Pons (tissue), 1 donor: ENCODE measurements around the gene HDHD2.
"Not testable (repeated sequence)": the region's sequence is repeated elsewhere in the genome, so short reads cannot be mapped to it uniquely, and the experiment has no call there.

ENCODE experiments used
- DNase-seq: peaks from one replicate; pipeline ENCODE4 v3.0.0-alpha.2; 2016; ENCODE audit warnings: low spot score

The HDHD2 gene, protein sequence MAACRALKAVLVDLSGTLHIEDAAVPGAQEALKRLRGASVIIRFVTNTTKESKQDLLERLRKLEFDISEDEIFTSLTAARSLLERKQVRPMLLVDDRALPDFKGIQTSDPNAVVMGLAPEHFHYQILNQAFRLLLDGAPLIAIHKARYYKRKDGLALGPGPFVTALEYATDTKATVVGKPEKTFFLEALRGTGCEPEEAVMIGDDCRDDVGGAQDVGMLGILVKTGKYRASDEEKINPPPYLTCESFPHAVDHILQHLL

DNA sequence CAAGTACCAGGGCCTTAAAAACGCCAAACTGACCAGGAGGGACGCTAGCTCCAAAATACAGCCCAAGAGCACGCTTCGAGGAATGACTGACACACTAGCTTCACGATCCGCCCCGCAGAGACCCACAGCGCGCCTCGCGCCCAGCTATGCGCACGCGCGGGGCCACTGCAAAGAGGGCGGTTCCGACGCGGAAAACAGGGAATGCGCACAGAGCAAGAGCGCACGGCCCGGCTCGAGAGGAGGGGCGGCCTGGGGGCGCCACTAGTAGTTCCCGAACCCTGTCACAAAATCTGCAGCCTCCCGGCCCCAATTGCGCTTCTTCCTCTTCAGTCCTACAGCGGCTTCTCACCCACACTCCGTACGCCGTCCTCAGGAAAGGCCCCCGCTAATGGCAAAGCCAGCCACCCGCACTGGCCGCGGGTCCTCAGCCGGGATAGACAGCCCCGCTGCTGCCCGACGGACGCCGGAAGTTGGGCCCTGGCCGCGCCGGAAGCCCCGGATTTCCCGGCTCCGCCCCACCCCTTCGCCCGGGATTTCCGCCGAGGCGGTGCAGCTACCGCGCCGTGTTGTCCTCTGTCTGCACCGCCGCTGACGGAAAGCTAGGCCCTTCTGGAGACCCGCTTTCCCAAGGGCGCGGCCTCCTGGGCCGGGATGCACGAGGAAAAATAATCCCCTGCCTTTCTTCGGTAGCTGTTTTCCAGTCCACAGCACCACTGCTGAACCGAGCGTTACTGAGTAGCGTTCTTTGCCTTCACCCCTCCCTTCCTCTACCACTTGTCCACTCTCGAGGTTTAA is at the start of gene HDHD2:
Gene HDHD2, minus strand, starts transcription at position 472 of the 795 bp plus-strand sequence. CDS start 14,061 bp downstream, outside the sequence.
- peak; percentile 76 for DNase-seq

DNA sequence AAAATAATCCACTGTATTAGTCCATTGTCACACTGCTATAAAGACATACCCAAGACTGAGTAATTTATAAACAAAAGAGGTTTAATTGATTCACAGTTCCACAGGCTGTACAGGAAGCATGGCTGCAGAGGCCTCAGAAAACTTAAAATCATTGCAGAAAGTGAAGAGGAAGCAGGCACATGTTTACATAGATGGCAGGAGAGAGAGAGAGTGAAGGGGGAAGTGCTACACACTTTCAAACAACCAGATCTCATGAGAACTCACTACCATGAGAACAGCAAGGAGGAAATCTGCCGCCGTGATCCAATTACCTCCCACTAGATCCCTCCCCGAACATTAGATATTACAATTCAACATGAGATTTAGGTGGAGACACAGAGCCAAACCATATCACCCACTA is 45.7 kb upstream of the HDHD2 start:
- not testable (repeated sequence) for DNase-seq

DNA sequence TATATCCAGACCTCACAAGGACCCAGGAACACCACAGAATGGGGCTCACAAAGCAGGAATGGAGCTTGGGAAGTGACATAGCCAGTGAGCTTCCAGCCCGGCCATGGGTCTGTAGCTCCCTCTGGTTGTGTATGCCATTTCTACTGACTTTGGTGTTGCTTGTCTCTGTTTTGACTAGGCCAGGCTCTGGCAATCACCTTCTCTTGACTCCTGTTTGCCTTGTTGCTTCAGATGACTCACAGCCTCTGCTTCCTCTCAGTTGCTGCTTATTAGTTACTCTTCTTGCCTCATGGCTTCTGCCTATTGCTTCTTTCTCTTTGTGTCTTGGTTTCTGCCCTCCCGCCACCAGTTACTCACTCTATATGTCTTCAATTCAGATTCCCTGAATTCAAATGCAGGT is 41.7 kb upstream of the HDHD2 start:
- no peak for DNase-seq

DNA sequence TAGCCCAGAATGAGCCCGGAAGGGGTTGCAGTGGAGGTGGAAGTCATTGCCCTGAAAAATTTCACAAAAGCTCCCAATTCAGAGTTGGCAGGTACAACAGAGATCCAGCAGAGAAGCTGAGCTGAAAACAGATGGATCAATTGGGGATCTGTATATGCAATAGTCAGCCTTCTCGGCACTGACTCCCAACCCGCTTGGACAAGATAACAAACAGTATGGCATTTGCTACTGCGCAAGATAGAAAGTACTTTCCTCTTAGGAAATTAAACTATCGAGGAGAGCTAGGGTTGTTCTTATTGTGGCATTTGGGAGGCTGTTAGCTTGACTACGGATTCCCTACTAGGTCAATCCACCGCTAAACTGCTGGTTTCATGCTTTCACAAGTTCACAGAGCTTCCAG is 37.4 kb upstream of the HDHD2 start:
- no peak for DNase-seq

DNA sequence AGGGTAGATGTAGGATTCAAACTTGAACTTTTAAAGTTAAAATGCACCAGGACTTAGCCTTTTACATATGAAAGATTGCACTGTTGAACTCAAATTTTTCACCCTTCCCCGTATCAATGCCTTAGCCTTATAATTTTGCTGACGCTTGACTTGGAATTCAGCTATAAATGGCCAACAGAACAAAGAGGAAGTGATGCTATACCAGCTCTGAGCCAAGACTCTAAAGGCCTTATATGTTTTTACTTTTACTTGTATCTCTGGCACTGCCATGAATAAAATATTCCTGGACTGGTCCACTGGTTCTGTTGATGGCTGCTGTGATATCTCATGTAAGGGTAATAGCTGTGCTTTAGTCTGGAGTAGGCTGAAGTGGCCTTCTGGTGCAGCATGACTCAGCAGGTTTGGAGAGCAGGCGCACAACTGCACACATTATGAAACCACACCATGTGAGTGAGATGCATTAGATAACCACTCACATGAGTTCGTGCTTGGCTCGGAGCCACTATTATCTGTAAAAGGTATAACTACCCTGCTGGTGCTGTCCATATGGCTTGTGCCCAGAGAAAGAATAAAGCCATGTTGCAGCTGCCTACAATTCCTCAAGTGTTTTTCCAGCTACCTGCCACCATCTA is 34.2 kb upstream of the HDHD2 start:
- DNase-seq, result no peak

DNA sequence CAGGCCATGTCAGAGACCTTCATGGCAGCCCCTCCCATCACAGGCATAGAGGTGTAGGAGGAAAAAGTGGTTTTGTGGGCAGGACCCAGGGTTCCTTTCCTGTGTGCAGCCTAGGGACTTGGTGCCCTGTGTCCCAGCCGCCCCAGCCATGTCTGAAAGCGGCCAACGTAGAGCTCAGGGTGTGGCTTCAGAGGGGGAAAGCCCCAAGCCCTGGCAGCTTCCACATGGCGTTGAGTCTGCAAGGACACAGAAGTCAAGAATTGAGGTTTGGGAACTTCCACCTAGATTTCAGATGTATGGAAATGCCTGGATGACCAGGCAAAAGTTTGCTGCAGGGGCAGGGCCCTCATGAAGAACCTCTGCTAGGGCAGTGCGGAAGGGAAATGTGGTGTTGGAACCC is 31.9 kb upstream of the HDHD2 start:
- DNase-seq, result not testable (repeated sequence)

DNA sequence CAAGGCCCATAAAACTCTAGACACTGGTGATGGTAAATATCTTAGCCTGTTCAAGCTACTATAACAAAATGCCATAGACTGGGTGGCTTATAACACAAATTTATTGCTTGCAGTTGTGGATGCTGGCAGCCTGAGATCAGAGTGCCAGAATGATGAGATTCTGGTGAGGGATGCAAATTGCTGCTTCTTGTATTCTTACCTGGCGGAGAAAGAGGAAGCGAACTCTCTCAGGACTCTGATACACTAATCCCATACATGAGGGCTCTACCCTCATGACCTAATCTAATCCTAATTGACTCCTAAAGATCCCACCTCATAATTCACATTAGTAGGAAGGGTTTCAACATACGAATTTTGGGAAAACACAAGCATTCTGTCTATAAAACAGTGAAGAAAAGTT is 30.5 kb upstream of the HDHD2 start:
- DNase-seq, result no peak

DNA sequence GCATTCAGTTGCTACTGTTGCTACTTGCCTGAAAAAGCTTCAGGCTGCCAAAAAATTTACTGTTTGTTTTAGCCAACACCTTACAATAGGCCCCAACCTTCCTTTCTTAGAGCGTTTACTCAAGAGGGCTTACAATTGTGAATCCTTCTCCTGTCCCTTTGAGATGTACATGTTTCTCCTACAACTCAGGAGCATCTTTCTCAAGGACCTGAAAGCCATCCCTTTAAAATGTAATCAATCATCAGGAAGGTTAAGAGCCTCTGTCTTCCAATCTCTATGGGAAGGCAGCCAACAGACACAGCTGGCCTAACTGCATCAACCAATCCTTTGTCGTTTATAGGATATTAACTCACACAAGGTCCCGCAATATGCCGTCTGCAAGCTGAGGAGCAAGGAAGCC is 29.2 kb upstream of the HDHD2 start:
- DNase-seq, result peak; percentile 45

DNA sequence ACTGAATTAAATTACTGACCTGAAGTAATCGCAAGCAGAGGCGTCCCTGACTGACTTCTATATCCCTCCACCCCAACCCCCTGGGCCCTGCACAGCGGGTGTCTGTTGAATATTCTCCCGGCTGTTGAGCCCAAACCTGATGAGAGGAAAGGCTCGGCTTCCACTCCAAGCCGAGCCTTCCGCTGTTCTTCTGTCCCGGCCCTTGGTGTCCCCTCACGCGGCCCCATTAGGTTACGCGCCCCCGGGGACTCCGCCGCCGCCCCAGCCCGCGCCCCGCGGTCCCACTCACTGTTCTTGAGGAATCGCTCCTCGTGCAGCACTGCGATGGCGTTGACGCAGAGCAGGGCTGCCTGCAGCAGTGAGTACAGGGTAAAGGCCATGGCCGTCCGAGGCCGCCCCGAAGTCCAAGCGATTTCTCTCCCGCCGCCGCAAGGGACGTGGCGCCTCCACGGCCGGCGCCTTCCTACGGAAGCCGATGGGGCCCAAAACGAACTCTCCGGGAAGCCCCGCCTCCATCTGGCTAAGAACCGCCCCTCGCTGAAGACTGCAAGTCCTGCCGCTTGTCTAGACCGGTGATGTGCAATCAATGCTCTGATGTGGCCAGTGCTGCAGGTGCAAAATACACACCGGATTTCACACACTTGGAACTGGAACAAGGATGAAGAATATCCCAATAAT is 25.7 kb upstream of the HDHD2 start, which contains the start of gene IER3IP1:
Gene IER3IP1, minus strand, starts transcription at position 467 of the 678 bp plus-strand sequence. Its CDS starts 87 bp downstream, at position 380.
- DNase-seq, result peak; percentile 91

DNA sequence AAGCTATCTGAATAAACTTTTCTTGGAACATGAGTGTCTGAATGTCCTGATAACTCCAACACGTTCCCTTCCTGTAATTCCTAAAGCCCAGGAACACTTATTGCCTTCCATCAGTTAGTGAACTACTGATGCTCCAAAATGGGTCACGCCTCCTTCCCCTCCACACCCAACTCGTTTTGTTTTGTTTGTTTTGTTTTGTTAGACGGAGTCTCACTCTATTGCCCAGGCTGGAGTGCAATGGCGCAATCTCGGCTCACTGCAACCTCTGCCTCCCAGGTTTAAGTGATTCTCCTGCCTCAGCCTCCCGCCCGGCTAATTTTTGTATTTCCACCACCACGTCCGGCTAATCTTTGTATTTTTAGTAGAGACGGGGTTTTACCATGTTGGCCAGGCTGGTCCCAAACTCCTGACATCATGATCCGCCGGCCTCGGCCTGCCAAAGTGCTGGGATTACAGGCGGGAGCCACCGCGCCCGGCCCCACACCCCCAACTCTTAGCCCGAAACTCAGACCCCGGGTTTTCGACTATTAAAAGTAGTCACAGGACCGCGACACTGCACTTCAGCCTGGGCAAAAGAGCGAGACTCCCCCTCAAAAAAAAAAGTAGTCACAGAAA is 25.1 kb upstream of the HDHD2 start:
- no peak for DNase-seq

DNA sequence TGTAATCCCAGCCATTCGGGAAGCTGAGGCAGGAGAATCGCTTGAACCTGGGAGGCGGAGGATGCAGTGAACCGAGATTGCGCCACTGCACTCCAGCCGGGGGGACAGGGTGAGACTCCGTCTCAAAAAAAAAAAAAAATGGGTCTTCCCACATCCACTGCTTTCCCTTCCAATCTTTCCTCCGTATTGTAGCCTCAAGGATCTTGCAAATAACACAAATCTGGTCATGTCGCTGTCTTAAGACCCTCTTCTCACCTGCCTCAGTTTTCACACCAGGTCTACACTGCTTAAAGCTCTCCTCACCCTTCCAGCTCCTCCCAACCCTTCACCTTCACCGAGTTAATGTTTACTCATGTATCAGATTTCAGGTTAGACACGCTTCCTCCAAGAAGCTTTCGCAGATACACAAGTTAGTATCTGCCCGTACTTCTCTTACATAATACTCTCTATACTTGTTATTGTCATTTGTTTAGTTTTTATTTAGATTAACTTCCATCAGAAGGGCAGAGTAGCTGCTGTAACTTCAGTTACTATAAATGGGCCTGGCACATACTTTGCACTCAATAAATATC is 24.3 kb upstream of the HDHD2 start:
- no peak for DNase-seq

DNA sequence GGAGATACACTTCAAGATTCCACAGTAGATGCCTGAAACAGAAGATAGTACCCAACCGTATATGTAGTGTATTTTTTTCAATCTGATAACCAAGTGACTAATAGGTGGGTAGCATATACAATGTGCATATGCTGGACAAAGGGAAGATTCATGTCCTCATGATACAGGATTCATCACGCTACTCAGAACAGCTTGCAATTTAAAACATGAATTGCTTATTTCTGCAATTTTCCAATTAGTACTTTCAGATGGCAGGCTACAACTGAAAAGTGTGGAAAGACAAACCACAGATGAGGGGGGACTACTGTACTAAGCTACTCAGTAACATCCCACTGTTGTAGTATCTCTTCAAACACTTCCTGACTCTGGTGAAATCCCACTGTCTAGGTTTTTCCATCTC is 22.2 kb upstream of the HDHD2 start:
- DNase-seq, result no peak

DNA sequence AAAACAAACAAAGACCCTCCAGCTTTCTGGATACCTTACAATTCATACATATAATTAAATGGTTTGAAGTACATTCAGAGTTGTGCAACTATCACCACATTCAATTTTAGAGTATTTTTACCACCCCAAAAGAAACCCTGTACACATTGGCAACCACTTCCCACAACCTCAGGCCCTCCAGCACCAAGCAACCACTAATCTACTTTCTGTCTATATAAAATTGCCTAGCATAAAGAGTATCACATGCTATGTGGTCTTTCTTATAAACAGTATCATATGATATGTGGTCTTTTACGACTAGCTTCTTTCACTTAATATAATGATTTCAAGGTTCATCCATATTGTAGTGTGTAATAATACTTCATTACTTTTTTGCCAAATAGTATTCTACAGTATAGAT is 18.6 kb upstream of the HDHD2 start:
- no peak for DNase-seq

DNA sequence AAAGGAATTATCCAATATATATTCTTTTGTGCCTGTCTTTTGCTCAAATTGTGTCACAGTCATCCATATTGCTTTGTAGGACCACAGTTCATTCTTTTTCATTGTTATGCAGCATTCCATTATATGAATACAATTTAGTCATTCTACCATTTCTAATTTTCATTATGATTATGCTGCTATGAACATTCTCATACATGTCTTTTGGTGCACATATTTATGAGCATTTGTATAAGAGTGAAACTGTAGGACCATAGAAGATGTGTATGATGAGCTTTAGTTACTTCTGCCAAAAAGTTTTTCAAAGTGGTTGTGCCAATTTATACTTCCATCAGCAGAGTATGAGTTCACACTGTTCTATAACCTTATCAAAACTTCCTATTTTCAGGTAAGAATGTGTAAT is 18.2 kb upstream of the HDHD2 start:
- DNase-seq, result no peak

DNA sequence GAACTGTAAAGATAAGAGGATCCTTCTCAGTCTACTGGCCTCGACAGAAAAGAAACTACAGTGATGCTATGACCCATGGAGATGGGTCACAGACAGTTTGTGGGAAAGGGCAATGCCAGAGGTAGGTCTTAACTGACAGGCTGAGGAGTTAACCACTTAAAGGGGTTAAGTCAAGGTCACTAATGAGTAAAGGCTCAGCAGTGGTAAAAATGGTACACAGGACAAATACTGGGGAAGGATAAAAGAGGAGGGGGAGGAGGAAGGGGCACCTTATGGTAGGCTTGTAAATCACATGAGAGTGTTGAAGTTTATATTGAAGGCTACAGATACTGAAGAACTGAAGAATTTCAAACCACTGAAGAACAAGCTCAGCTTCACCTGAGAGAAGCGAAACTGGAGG is 16.0 kb upstream of the HDHD2 start:
- DNase-seq, result no peak

DNA sequence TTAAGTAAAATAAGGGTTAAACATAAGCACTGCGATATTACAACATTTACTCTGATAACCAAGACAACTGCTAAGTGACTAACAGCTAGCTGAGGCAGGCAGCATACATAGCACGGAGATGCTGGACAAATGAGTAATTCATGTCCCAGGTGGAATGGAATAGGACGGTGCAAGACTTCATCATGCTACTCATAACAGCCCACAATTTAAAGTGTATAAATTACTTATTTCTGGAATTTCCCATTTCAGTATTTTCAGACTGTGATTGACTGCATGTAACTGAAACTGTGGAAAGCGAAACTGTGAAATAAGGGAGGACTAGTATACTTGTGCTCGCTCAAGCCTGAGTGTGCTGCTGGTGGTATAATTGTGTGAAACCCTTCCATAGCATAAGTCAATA is 12.9 kb upstream of the HDHD2 start:
- no peak for DNase-seq

DNA sequence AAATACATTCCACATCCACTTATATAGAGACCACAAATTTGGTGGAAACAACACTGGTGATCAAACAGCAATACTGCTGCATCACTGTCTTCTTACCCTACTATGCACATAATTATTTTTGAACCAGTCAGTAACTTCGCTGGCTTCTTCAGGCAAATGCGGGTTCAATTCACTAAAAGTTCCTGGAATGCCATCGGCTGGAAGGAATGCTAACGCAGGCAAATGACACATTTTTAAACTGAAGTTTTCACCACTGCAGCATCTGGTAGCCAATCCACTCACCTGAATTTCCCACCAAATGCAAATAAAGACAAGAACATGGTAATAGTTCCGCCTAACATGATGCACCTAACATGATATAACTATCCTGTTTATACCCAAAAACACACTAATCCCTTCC is 10.0 kb upstream of the HDHD2 start:
- DNase-seq, result no peak

DNA sequence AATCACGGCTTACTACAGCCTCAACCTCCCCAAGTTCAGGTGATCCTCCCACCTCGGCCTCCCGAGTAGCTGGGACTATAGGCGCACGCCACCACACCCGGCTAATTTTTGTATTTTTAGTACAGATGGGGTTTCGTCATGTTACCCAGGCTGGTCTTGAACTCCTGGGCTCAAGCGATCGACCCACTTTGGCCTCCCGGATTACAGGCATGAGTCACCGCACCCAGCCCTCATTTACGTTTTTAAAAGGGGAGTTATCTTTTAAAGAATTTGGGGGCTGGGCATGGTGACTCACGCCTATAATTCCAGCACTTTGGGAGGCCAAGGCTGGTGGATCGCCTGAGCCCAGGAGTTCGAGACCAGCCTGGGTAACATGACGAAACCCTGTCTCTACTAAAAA is 8.1 kb upstream of the HDHD2 start:
- DNase-seq, result not testable (repeated sequence)

DNA sequence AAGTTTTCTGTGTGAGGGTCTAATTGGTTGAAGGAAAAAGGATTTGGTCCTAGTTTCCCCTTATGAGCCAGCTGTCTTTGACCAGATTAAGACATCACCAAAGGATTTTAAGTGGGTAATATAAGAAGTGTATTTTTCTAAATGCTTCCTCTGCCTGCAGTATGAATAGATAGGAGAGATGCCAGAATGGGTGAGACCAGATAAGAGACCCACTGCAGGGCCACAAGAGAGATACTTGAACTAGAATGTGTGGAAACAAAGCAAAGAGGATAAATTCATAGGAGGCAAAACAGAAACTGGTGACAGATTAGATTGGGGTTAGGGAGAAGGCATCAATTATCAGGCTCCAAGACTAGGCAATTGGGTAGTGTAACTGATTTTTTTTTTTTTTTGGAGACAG is 1.1 kb upstream of the HDHD2 start:
- DNase-seq, result no peak

DNA sequence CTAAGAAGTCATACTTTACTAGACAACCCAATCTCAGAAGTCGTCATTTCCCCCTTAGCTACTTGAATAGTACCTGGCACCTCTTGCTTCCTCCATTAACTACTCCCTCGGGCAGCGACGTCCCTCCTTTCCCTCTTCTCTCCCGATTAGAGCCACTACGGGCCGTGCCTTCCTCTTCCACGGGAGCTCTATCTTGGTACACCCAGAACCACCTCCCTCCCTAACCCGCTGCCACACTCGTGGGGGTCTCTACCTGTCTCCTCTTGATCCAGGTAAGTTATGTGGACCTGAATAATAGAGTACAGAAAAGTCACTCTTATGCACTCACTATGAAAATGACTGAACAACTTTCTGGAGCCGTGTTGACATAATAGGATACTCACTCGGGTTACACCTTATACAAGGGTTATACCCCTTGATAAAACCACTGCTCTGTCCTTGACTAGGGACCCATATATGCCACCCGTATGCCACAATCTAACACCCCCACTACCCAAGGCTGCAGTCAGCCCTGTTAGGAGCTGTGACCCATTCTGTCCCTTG is 595 bp upstream of the HDHD2 start:
- no peak for DNase-seq

DNA sequence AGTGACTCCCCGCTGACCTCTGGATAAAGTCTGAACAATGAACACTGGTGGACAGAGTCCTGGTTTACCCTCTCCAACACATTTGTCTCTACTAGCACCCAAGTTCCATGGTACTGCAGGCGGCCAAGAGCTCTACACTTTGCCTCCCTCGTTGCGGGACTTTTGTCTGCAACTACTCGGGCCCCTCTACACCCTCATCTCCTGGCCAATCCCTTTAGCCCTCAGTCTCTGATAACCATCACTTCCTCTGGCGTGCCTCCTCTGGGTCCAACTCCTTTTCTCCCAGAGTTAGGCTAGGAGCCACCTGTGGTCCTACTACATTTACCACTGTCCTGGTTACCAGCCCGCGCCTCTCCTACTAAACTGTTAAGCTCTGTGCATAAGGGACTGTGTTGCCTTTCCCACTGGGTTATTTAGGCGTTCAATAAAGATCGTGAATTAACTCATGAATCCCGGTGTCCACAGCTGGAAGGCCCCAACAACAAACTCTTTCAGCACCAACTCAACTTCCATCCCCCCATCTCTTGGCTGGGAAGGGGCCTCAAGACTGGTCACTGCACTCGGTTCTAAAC is 757 bp downstream of the HDHD2 start:
- DNase-seq, result peak; percentile 13
